Suppressor macrophage treated with lipopolysaccharide for 4 hours (primary cell): ENCODE data around the gene SMIM34.

Experiments
- DNase-seq: peaks from one replicate; pipeline ENCODE4 v3.0.0-alpha.2; 2020

SMIM34 gene

GRCh38 chr21:34369741-34370140 lies 54.0 kb downstream of the SMIM34 start:
- no peak for DNase-seq
